Gastroesophageal sphincter (tissue), 3 donors: ENCODE results near the gene MCM10.

ENCODE experiments used
- CTCF ChIP-seq, 4 experiments: fragments of 200-600 bp in 2 of 4; fragments of 450-650 bp in 2 of 4; sonication (generic) in 1 of 4; IDR thresholded peaks; one replicate each; pipeline ENCODE4 v1.5.1; 2017 to 2019; ENCODE audit warnings: antibody characterized with exemption in 4 of 4, mild to moderate bottlenecking in 2 of 4, moderate library complexity in 2 of 4
- EP300 ChIP-seq: sonication (generic); formaldehyde crosslinking; IDR thresholded peaks from one replicate; pipeline ENCODE4 v1.6.1; 2017; ENCODE audit warnings: antibody characterized with exemption, mild to moderate bottlenecking
- POLR2A ChIP-seq, 2 donors: fragments of 450-650 bp; IDR thresholded peaks; one replicate each; pipeline ENCODE4 v1.6.1; 2017; ENCODE audit warnings: antibody characterized with exemption in 2 of 2, mild to moderate bottlenecking in 2 of 2, moderate library complexity in 1 of 2
- POLR2AphosphoS5 ChIP-seq: sonication (generic); formaldehyde crosslinking; IDR thresholded peaks from one replicate; pipeline ENCODE4 v1.6.1; 2017; ENCODE audit warnings: antibody characterized with exemption

GRCh38 chr10:13140627-13141190 lies 20.6 kb upstream of the MCM10 start:
- no peak for TF ChIP-seq CTCF (IDR thresholded peaks at IDR 0.05)
- no peak for TF ChIP-seq EP300
- TF ChIP-seq POLR2AphosphoS5: no peak
- TF ChIP-seq POLR2A (IDR thresholded peaks at IDR 0.05): no peak
